RWPE1 (cell line): ENCODE data around the gene ATAD3C.
"Not testable (repeated sequence)": the region's sequence is repeated elsewhere in the genome, so short reads cannot be mapped to it uniquely, and the experiment has no call there.

Experiments
- CTCF ChIA-PET: fragments of 350-600 bp; sonication (Branson Sonifier 250); formaldehyde crosslinking; extraction: SDS; loops from one replicate; lab custom pipeline; 2021; lab: Yijun Ruan, JAX
- POLR2A ChIA-PET: fragments of 400-600 bp; formaldehyde crosslinking; extraction: SDS; loops from one replicate; lab custom pipeline; 2020; ENCODE audit warnings: antibody characterized with exemption; ENCODE audit not compliant: low non-redundant PET; lab: Yijun Ruan, JAX
- DNase-seq: peaks from one replicate; pipeline ENCODE4 v3.0.0; 2012; ENCODE audit warnings: low spot score
- H3K27ac ChIP-seq: fragments of 450-650 bp; 2 replicates; pipeline ENCODE4 v1.5.1; 2017
- CTCF ChIP-seq: fragments of 450-650 bp; conservative IDR thresholded peaks from 2 replicates; pipeline ENCODE4 v1.5.1; 2017; ENCODE audit warnings: low read depth, mild to moderate bottlenecking

The ATAD3C gene

GRCh38 chr1:1483714-1484113 lies 34.2 kb downstream of the ATAD3C start:
- DNase-seq = no peak
- CTCF ChIA-PET = interaction anchor here (0.6 kb wide), 1 partner anchor 22 kb away, joined by 3 read pairs; no protein-coding TSS in a partner anchor
- H3K27ac ChIP-seq = peak overlapping the region; percentile 8; the same call in 1 of the 2 replicates
- POLR2A ChIA-PET = no interaction called here
- no peak for TF ChIP-seq CTCF

GRCh38 chr1:1484976-1485750 lies 35.7 kb downstream of the ATAD3C start:
- POLR2A ChIA-PET, CTCF ChIA-PET, DNase-seq, H3K27ac ChIP-seq: not testable (repeated sequence)

DNA sequence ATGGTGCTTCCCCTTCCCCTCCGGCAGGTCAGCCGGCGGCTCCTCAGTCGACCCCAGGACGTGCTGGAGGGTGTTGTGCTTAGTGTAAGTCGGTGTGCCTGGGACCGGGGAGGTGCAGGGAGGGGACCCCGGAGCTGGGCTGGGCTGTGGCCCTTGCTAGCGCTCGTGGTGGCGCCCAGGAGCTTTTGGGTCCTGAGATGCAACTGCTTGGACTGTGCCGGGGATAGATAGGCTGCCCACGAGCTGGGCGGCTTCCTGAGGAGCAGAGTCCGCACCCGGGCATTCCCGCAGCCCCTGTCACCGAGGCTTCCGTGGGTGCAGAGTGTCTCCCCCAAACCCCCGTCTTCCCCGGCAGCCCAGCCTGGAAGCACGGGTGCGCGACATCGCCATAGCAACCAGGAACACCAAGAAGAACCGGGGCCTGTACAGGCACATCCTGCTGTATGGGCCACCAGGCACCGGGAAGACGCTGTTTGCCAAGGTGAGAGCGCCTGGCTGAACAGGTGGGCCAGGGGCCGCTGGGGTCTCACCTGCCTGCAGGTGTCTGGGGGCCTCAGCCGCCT lies 36.3 kb downstream of the ATAD3C start:
- DNase-seq, H3K27ac ChIP-seq, POLR2A ChIA-PET, CTCF ChIA-PET: not testable (repeated sequence)

DNA sequence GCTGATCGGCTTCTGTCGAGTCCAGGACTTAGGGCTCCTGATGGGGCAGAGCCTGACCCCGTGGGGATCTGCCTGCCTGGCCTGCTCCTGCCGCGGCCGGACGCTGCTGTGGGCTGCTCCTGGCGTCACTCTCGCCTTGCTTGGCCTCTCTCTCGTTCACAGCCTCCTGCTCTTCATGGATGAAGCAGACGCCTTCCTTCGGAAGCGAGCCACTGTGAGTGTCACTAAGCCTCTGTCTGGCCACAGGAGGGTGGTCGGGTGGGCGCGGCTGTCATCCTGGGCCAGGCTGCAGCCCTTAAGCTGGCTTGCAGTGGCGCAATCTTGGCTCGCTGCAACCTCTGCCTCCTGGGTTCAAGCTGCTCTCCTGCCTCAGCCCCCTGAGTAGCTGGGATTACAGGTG lies 38.2 kb downstream of the ATAD3C start:
- DNase-seq = no peak
- no peak for TF ChIP-seq CTCF
- POLR2A ChIA-PET = no interaction called here
- CTCF ChIA-PET = interaction anchor here (0.8 kb wide), 1 partner anchor 18 kb away, joined by 3 read pairs; no protein-coding TSS in a partner anchor
- H3K27ac ChIP-seq = peak overlapping the region; percentile 5; the same call in 1 of the 2 replicates

GRCh38 chr1:1489231-1489630 lies 39.7 kb downstream of the ATAD3C start:
- no peak overlapping the region for H3K27ac ChIP-seq
- ChIA-PET POLR2A (no interaction called here), CTCF (no interaction called here)
- no peak for TF ChIP-seq CTCF
- DNase-seq = no peak

DNA sequence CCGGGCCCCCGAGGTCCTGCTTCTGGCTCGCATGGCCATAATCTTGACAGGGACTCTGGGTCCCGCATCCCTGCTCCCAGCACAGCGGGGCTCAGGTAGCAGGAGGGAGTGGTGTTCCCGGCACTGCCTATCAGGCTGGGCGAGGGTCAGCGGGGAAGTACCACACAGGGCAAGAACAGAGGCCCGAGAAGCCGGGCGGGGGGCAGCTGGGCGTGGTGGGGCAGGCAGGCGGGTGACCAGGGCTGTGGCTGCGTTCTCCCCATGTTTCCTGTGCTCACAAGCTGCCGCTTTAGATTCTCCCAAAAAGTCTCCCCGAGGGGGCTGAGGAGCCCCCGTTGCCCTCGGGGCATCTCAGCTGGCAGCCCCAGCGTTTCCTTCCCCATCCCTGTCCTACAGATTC lies 40.4 kb downstream of the ATAD3C start:
- ChIA-PET CTCF (no interaction called here), POLR2A (no interaction called here)
- no peak for TF ChIP-seq CTCF
- no peak for DNase-seq
- no peak overlapping the region for H3K27ac ChIP-seq

GRCh38 chr1:1490633-1491230 lies 41.2 kb downstream of the ATAD3C start:
- POLR2A ChIA-PET = no interaction called here
- no peak for DNase-seq
- H3K27ac ChIP-seq = no peak overlapping the region
- no peak for TF ChIP-seq CTCF
- CTCF ChIA-PET = no interaction called here
